CD4-positive, alpha-beta T cell treated with Interferon alpha-2 for 1 hour (primary cell): Measurements from ENCODE around the gene FAM234B.
A peak's percentile ranks its signal among the peaks of the same experiment; 100 is the strongest.

Experiments used
- DNase-seq, 2 donors: peaks; one replicate each; pipeline ENCODE4 v3.0.0-alpha.2; 2020 to 2022

Gene FAM234B, protein sequence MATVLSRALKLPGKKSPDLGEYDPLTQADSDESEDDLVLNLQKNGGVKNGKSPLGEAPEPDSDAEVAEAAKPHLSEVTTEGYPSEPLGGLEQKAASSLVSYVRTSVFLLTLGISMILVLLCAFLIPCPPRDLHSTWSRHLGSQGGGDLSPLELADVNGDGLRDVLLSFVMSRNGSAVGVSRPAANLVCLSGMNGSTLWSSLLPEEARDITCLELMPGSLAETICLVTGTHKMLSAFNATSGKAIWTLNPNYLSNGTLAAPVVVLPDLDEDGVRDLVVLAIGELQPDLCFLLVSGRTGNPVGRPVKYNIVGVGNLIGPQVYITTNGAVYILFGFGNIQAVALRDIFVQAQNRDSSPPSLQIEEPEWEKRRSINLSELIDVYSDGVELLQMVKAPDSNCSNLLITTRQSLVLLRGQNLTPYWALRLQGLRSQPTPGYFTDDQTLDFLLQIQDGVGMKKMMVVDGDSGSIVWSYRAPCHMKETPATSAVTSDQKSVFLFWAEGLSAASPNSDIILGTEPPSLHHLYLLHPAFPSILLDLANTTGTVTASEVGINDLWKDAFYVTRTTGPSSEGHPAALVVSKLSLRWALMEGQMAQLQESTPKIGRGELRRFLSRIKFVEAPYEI

GRCh38 chr12:13044002-13044905 is at the start of gene FAM234B:
Gene FAM234B, plus strand, starts transcription at chr12:13044381. Its CDS starts 23 bp downstream, at chr12:13044404.
- peak; percentile 73 to 77 for DNase-seq

- DNase-seq = no peak
These were observed 49.1 kb upstream of the FAM234B start for GRCh38 chr12:12995088-12995487.

- no peak for DNase-seq
These were observed 48.0 kb upstream of the FAM234B start for GRCh38 chr12:12996209-12996608.

GRCh38 chr12:12997156-12997555 is 47.0 kb upstream of the FAM234B start:
- no peak for DNase-seq

- DNase-seq = no peak
These were observed 46.4 kb upstream of the FAM234B start for GRCh38 chr12:12997734-12998133.

DNA sequence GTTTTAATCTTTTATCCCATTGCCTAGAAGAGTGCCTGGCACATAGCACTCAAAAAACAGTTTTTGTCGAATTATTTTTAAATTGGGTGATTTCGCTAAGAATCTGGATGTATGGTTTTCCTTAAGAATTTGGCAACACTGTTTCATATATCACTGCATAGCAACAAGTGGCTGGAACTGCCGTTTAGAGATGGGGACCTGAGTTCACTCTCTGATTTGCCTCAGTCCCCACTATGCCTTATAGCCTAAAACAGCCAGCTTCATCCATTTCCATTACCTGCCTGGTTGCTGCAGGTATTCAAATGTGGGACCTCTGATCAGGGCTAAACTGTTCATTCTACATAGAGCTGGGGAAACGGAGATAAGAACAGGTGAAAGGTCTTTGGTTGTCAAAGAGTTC is 45.9 kb upstream of the FAM234B start:
- no peak for DNase-seq

GRCh38 chr12:12999271-12999958 is 44.8 kb upstream of the FAM234B start:
- DNase-seq = no peak

DNA sequence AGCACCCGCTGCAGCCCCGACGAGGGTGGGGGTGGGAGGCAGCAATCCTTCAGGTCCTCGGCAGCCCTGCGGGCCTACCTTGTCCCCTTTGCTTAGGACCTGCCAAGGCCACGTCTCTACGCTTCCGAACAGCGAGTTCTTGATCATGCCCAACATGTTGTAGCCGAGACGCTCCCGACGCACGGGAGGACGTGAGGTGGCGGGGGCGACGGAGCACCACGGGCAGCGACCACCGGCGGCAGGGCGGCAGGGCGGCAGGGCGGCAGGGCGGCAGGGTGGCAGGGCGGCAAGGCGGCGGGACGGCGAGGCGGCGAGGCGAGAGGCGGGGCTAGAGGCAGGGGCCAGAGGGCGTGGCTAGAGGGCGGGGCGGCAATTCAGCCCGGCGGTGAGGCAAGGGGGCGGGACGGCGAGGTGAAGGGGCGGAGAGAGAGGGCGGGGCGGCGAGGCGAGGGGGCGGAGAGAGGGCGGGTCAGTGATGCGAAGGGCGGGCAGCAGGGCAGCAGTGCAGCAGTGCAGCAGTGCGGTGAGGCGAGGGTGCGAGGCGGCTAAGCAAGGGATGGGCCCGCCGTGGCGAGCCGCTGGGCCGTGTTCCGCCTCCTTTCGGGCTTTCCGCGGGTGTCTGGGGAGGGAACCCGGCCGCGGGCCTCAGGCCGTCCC is 44.1 kb upstream of the FAM234B start, which contains the start of gene HEBP1:
TSS of gene HEBP1 (minus strand) at position 307 of the 657 bp plus-strand sequence. CDS start at position 156, 151 bp downstream.
- peak; percentile 91 to 96 for DNase-seq

- no peak for DNase-seq
These were observed 43.6 kb upstream of the FAM234B start for GRCh38 chr12:13000616-13000924.

DNA sequence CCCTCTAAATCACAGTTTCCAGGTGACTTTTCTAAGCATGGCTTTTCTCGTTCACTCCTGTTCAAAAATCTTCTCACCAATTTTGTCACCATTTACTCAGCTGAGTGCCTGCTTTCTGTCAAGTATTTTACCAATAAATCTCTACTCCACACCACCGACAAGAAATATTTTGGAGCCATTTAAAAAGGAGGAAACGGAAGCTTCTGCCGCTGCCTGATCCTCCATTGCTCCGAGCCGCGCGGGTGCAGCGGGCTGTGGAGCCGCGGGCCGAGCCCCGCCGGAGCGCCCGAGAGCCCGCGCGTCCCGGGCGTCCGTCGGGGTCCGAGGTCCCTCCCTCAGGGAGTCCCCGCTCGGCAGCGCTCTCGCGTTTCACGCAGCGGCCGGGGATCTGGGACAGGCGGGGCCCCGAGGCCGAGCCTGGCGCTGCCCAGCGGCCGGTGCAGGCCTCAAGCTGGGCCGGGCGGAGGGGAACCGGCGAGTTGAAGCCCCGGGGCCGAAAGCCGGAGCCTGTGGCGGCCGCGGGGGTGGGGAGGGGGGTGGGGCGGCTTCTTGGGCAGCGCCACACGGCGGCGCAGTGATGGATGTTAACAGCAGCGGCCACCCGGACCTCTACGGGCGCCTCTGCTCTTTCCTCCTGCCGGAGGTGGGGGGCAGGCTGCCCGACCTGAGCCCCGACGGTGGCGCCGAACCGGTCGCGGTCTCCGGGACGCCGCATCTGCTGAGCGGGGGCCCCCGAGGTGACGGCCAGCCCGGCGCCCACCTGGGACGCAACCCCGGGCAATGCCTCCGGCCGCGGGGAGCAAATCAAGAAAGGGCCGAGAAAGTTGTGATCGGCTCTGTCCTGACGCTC is 43.0 kb upstream of the FAM234B start:
- peak; percentile 40 to 51 for DNase-seq

DNA sequence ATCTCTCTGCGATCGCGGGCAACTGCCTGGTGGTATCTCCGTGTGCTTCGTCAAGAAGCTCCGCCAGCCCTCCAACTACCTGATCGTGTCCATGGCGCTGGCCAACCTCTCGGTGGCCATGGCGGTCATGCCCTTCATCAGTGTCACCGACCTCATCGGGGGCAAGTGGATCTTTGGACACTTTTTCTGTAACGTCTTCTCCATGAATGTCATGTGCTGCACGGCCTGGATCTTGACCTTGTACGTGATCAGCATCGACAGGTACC is 42.5 kb upstream of the FAM234B start:
- no peak for DNase-seq

DNA sequence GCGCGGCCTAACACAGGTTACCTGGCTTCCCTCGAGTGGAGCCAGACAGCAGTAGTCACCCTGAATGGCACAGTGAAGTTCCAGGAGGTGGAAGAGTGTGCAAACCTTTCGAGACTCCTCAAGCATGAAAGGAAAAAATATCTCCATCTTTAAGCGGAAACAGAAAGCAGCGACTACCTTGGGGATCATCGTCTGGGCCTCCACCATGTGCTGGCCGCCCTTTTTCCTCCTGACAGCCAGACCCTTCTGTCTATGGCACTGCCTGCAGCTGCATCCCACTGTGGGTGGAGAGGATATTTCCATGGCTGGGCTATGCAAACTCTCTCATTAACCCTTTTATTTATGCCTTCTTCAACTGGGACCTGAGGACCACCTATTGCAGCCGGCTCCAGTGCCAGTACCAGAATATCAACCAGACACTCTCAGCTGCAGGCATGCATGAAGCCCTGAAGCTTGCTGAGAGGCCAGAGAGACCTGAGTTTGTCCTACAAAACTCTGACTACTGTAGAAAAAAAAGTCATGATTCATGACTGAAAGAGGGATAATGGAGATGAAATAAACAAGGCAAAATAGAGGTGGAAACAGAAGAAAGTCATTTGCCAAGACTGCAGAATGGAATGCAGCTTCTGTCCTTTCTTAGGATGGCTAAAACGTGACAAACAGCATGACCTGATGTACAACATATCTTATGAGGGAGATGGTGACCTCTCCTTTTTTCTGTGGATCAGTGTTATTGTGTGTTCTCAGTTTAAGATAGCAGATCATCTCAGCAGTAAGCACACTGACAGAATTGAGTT is 41.7 kb upstream of the FAM234B start:
- no peak for DNase-seq

DNA sequence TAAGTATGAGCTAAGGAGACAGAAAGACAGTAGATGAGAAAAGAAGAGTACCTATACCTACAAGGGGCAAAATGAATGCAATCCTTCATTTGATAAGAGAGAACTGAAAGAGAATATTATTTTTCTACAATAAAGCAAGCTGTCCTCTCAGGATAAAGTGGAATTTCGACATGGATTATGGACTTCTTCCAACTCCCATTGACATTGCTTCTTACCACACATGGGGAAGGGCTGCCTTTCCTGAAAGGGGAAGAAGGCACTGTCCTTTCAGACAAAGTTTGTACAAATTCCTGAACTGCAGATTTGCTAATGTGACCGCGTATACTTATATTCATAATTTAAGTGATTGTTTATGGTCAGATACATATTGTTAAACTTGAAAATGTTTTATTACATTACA is 39.8 kb upstream of the FAM234B start:
- DNase-seq = no peak

- no peak for DNase-seq
These were observed 39.2 kb upstream of the FAM234B start for GRCh38 chr12:13004986-13005385.

DNA sequence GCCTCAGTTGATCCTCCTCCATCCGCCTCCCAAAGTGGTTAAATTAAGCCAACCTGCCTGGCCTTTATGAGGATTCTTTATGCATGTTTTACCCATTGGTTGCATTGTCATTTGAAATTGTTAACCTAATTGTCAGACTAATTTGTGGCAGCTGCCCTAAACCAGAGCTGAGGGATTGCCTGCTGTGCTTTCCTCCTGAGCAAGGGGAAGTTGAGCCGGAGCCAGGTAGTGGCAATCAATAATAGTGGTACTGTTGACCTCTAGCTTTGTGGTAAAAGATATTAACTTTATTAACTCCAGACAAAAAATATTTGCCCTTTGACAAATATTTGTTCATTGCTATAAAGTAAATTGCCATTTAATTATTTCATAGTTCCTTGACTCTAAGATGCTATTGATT is 38.5 kb upstream of the FAM234B start:
- DNase-seq = no peak

DNA sequence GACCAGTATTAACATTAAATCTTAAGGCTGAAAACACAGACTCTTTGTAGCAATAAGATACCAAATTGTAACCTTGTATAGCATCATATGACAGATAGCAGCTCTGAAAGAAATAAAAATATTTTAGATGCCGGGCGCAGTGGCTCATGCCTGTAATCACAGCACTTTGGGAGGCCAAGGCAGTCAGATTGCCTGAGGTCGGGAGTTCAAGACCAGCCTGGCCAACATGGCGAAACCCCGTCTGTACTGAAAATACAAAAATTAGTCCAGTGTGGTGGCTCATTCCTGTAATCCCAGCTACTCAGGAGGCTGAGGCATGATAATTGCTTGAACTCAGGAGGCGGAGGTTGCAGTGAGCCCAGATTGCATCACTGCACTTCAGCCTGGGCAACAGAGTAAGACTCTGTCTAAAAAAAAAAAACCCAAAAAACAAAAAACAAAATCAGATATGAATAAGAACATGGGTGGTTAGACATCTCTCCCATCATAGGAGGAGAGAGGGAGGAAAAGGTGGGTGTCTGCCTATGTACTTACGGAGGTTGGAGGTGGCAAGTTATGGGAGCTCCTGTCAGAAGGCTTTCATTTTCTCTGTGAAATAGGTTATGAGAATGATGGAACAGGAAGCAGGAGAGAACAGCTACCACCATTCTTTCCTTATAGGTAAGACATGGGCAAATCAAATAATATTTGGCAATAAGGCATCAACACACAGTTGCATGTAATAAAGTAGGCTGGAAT is 36.5 kb upstream of the FAM234B start:
- DNase-seq = no peak

DNA sequence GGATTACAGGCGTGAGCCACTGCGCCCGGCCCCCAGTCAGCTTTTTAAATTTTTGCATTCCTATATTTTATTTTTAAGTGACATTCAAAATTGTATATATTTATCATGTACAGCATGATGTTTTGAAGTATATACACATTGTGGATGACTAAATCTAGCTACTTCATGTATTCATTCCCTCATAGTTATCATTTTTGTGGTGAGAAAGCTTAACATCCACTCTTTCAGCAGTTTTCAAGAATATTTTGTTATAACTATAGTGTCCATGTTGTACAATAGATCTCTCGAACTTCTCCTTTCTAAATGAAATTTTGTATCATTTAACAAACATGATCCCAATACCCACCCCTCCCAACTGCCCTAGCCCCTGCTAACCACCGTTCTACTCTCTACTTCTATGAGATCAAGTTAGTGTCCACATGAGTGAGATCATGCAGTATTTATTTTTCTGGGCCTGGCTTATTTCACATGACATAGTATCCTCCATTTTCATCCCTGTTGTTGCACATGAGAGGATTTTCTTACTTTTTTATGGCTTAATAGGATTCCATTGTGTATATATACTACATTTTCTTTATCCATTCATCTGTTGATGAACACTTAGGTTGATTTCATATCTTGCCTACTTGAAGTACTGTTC is 35.3 kb upstream of the FAM234B start:
- no peak for DNase-seq

GRCh38 chr12:13011098-13011497 is 33.1 kb upstream of the FAM234B start:
- DNase-seq = no peak

DNA sequence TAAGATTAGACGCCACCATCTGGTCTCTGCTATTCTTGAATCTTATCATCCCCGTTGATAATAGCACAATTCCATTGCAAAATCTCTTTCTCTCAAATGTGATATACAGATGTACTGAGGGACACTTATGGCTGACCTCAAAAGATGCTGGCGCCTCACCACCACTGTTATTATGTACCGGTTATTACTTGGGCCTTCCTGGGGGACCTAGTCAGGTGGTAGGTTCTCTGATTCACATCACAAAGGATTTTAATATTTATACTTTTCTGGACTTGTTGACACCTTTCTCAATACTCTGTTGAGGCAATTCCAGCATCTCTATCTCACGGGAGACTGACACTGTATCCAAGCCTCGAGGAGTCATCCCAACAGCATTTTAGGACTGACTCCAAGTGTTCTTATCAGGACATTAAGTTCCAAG is 21.3 kb upstream of the FAM234B start:
- DNase-seq = no peak
